Stimulated activated CD4-positive, alpha-beta T cell treated with anti-CD3 and anti-CD28 coated beads, Interleukin-4, amount 100 ng/mL, for 1 hour (primary cell): ENCODE results near the gene RUNX1.

ENCODE experiments used
- DNase-seq: peaks from one replicate; pipeline ENCODE4 v3.0.0-alpha.2; 2020

Gene RUNX1

DNA sequence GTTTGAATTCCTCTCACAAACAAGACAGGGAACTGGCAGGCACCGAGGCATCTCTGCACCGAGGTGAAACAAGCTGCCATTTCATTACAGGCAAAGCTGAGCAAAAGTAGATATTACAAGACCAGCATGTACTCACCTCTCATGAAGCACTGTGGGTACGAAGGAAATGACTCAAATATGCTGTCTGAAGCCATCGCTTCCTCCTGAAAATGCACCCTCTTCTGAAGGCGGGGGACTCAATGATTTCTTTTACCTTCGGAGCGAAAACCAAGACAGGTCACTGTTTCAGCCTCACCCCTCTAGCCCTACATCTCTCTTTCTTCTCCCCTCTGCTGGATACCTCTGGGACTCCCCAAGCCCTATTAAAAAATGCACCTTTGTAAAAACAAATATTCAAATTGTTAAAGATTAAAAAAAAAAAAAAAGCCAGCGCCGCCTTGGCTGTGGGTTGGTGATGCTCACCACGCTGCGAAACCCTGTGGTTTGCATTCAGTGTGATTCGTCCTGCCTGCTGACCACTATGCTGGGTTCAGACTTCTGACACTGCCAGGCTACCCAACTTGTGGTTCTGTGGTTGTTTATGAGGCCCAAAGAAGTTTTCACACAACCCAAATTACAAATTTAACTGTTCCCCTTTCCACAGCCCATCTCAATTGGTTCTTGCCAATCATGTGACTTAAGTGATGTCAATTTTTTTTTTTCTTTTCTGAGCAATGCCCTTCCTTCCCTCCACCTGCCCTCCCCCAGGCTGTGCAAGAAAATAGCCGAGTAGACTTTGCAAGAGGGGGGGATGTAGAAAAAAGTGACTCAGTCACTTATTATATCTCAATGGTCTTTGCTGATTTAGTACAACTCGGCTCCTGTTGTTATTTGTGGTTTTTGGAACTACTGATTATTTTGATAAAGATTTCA, at the start of gene RUNX1:
Gene RUNX1 (minus strand): TSS at position 597 of the 912 bp plus-strand sequence.
- peak; percentile 59 for DNase-seq

DNA sequence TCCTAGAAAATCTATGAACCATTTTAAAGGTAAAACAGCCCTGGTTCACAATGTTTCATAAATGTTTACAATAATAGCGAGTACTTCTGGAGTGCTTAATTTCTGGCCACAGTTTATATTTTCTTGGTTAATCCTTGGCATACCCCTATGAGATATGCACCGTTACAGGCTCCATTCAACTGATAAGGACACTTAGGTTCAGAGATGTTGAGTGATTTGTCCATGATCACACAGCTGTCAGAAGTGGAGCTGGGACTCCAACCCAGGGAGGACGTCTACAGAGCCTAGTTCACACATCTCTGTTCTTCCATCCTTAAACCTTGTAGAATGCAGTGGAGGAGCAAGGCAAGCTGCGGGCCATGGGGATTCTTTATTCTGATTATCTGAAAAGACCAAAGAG, 48.4 kb upstream of the RUNX1 start:
- no peak for DNase-seq

DNA sequence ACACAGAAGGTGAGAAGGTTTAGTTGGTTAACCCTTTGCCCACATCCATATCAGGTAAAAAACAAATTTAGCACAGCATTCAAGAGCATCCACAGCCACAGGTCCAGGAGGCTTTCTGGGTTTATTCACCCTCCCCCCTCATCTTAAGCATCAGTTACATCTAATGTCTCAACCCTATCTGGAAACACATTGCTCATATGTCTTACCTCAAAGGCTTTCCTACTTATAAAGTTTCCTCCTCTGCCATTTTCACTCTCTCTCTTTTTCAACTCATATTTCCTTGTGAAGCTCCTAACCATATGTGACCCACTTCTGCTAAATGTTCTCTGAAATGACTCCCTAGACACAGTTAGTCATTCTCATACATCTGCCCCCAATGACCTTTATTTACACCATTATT, 47.9 kb upstream of the RUNX1 start:
- DNase-seq: no peak

DNA sequence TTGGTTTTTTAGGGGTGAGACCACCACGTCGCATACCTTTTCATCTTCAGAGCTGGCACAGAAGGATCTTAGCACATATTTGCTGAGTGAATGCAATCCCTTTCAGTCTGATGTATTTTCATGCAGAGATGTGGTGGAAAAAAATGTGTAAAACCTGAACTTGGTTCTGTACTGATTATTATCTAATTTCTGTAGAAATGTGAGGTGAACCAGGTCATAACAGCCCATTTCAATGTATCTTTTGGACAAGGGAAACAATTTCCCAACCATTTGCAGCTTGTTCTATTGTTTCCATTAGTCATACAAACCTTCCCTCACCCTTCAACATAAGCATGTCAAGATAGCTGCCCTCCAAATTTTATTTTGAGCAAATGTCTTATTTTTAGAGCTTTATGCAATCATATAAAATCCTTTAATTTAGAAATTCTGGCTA, 46.8 kb upstream of the RUNX1 start:
- DNase-seq: no peak

DNA sequence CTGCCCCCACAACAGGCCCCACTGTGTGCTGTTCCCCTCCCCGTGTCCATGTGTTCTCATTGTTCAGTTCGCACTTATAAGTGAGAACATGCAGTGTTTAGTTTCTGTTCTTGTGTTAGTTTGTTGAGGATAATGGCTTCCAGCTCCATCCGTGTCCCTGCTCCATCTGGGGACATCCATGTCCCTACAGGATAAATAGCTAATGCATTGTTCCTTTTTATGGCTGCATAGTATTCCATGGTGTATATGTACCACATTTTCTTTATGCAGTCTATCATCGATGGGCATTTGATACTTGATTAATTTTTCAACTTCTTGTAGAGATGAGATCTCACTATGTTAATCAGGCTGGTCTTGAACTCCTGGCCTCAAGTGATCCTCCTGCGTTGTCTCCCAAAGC, 44.4 kb upstream of the RUNX1 start:
- DNase-seq: no peak

DNA sequence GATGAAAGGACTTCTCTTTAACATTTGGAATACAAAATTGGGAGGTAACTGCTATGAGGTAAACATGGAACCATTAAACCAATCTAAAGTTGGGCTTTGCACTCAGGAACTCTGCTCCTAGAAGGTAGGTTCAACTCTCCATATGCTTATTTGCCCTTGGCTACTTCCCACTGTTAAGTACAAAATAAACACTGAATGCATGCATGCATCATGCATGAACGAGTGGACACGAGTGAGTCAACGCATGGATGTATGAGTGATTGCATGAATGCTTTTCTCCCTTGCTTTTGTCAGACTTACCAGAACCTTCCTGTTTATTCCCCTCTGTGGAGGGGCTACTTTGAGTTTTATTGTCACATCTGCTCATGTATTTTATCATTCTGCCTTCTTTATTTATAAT, 42.4 kb upstream of the RUNX1 start:
- no peak for DNase-seq

DNA sequence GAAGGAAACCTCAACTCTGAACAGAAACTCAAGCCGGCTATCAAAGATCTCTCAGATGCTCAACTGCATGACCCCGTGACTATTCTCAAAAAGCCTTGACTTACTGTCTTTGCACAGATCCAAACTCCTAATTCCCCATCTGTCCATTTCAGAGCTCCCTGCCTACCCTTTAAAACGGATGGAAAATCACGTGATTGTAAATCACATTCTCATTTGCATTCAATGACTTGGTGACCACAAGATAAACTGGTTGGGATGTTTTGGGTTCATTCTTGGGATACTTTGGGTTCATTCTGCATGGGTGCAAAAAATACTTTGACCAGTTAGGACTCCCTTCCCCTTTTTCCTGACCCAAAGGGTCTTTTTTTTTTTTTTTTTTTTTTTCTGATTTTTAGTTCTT, 41.3 kb upstream of the RUNX1 start:
- DNase-seq: no peak

DNA sequence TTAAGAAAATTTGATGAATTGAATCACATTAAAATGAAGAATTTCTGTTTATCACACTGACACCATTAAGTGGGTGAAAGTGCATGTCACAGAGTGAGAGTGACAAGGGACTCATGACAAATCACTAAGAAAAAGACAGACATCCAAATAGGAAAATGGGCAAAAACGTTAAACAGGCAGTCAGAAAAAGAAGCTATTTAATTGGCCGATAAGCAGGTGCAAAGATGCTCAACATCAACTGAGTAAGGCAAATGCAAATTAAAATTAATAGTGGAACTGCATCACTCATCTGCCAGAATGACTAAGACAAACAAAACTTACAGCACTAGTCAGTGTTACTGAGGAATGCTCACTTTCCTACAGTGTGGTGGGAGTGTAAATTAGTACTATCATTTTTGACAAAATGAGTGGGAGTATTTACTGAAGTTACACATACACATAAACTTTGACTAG, 39.2 kb upstream of the RUNX1 start:
- DNase-seq: no peak

DNA sequence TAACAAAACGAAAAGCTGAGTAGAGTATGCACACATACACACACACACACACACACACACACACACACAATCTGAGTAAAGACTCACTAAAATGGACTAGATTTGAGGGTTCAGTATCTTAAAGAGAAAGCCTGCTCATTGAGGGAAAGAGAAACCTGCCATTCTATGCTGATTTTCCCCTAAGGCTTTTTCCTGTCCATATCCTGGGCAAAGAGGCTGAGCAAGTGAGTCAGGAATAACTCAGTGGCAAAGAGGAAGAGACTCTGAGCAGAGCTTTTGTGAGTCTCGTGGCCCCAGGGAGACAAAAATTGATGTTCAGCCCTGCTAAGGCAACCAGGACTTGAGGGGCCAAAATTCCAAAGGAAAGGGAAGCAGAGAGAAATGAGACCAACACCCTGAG, 37.3 kb upstream of the RUNX1 start:
- DNase-seq: no peak

DNA sequence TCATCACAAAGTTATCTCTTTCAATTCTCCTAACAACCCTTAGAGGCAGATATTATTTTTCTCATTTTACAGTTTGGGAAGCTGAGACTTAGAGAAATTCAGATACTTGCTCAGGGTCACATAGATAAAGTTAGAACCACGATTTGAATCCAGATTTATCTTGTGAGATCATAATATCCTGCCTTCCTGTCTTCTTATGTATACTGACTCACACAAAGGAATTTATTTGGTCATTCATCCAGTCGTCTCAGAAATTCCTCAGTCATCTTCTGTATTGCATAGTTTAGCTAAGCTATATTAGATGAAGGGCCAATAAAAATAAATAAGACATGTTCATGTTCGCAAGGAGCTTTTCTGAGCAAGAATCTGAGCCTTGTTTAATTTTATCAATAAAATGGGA, 35.8 kb upstream of the RUNX1 start:
- no peak for DNase-seq

DNA sequence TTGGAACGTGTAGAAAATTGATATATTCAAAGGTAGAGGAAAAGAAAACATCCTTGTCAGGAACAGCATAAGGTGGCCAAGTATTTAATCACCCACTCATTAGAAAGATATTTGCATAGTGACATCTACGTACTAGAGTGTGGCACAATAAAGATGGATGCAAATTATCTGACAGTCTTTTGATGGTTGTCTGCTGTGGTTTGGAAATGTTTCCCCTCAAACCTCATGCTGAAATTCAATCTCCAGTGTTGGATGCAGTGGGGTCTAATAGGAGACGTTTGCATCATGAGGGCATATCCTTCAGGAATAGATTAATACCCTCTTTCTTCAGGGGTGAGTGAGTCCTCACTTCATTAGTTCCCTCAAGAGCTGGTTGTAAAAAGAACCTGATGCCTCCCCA, 34.1 kb upstream of the RUNX1 start:
- DNase-seq: no peak

DNA sequence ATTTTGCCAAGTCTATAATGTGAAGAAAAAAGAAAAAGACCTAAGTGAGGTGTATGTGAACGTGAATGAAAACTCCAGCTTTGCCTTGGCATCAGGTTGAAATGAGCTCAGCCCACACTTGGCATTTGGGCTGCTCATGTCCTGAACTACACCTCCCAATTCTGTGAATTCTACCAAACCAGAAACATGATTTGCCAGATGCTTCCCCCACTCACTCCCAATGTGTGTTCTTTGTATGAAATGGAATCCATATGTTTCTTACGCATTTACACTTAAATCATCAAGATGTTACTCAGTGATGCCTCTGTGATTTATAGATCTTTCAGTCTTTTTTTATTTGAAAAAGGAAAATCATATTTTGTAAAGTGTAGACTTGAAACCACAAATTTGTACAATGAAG, 32.8 kb upstream of the RUNX1 start:
- no peak for DNase-seq

DNA sequence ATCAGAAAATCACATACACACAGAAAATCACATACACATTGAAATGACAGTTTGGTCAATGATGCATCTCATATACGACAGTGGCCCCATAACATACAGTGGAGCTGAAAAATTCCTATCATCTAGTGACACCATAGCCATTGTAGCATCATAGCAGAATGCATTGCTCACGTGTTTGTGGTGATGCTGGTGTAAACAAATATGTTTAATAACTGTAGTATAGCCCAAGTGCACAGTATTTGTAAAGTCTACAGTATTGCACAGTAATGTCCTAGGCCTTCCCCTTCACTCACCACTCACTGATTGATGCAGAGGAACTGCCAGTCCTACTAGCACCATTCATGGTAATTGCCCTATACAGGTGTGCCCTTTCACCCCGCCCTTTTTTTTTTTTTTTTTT, 30.1 kb upstream of the RUNX1 start:
- no peak for DNase-seq

DNA sequence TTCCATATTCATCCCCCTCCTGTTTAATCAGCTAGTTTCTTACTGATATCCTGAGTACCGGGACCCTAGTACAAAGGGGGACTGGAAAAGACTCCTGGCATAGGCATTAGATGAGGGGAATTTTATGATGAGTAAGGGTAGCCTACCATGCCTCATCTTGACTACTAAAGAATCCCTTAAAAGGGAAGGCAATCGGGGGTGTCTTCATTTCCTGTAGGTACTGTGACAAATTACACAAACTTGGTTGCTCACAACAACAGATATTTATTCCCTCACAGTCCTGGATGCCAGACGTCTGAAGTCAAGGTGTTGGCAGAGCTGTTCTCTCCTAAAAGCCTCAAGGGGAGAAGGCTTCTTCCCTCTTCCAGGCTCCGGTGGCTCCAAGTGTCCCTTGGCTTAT, 28.9 kb upstream of the RUNX1 start:
- no peak for DNase-seq

DNA sequence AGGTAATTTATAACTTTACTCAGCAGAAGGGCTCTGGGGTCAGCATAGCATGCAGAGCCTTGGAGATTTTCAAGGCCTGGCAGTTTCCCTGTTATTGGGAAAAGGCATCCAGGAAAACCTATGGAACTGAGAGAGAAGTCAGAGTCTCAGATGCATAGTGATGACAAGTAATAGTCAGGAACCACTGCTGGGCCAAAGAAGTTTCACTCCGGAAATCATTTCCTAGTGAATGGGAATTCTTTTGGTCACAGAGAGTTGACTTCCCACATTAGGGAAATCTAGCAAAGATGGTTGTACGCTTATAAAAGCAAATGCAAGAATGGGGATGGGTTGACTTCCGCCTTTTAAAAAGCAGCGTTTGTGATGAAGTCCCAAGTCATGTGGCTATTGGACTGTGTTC, 28.4 kb upstream of the RUNX1 start:
- DNase-seq: no peak

DNA sequence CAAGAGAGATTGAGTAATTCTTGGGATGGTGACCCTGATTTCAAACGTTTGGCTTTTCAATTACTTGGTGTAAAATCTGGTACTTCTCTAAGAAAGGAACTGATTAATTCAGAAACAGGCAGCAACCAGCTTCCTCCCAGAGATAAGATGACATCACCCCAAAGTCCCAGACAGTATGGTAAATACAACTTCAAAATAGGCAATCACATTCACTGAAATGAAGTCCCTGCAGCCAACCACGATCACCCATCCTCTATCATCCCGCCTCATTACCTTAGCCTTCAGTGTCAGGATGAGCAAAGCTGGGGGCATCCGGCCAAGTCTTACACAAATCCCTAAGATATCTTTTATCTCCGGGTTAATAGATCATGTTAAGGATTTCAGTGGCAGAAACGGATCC, 26.4 kb upstream of the RUNX1 start:
- DNase-seq: no peak

DNA sequence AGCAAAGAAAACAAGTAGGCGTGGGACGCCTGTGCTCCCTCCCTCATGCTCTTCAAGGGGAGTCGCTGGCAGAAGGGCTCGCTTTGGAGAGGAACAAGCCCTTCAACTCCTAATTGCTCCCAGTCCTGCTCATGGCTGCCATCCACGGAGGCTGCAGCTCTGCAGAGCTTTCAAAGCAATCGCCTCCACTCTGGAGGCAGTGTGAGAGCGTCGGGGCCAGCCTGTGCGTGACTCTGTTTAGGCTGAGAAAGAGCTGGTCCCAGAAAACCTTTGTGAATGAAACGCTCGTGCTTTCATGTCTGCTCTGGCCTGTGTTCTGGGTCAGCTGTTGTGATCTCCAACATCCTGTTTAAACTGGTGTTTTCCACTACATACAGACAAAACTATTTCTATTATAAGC, 23.9 kb upstream of the RUNX1 start:
- no peak for DNase-seq

DNA sequence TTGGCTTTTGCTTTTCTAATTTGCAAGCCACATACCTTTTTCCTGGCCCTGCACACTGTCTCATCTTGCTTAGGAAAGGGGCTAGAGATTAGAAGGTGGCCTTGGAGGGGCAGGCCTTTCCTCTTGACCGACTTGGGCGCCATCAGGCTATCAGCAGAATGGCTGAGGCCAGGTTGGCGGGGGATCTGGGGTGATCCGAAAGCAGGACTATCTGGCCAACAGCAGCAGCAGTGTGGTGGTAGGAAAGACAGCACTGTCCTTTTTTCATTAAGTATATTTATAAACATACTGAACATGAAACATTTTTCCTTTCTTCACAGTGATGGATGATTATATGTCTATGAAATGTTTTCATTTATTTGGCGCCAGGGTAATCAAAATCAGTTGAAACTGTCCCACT, 23.5 kb upstream of the RUNX1 start:
- DNase-seq: no peak

DNA sequence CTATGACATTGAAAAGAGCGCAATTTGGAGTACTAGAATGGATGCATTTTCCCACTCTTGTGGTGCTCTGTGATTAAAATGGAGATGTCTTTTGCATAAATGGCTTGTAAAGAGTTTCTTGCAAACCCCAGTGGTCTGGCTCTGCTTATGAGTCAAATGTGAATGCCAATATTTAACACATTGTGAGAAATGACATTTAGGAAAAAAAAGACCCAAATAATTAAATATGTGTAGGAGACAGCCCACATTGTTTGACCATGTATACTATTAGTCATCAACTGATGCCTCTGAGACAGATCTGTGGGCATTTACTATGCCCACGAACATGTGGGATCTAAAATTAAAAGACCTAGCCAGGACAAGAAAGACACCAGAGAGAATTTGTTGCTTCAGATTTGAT, 22.2 kb upstream of the RUNX1 start:
- no peak for DNase-seq

DNA sequence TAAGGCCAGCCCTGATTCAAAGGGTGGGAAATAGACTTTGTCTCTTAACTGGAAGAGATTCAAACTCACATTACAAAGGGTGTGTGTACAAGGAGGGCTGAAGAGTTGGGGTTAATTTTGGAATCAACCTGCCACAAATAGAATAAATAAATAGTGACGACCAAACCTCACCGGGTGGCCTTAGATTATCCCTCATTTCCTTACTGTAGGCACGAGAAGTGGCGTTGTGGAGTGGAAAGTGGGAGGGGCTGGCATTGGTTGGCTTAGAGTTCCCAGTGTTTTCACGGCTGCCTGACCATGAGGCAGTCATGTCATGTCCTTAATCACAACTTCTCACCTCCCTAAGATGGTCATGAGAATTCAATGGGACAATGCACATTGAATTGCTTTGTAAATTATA, 21.3 kb upstream of the RUNX1 start:
- no peak for DNase-seq

DNA sequence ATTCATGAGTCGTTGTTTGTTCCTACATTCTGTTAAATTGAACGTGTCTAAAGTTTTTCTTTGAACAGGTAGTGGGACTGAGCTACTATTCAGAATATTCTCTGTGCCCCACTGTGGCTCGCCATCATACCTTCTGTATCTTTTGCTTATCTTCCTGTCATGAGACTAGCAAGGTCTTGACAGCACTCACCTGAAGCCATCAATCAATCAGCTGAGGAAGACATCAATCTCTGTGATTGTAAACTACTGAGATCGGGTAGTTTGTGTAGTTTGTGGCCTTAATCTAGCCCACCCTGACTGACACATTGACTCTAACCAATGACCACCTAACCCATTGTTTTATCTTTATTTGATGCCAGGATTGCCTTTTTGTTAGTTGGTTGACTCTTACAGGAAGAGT, 17.7 kb upstream of the RUNX1 start:
- DNase-seq: no peak

DNA sequence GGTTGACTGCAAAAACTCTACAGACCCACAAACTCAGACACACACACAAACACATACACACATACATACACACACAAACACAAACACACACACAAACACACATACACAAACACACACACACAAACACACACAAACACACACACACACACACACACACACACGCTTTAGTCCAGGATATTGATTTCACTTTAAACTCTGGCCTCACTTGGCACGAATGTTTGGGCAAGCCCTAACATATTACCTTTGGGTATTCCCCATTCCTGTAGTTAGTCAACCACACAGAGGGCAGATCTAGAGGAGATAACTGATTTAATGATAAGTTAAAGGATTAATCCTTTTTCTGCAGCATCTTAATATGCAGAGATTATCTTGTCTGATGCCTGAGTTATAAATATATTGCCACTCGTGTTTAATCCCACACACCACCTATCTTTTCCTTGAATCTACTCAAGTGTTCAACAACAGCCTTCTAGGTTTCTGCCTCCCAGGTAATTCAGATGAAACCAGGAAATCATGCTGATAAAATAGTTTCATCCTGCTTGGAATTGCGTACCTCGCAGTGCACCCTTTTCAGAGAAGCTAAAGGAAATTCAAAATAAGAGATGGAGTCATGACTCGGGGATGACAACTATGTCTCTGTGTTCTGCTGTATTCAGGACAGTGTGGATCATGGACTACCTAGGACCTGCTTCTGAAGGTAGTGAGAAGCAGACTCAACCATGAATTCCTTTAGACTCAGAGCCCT, 14.5 kb upstream of the RUNX1 start:
- no peak for DNase-seq

DNA sequence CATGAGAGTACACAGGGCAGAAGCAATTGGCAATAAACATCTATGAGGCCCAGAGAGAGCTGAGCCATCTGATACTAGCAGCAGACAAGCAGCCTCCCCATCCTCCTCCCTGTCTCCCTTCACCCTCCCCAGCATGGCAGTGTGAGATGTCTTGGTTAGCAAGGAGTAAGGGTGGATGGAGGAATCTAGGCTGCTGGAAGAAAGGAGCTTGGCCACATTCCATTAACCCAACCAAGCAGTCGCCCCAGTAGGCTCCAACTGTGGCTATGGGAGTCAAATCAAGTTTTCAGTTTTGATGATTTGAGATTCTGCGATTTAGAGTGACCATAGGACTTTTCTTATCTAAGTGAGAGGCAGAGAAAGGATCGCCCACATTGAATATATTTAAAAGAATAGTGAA, 12.9 kb upstream of the RUNX1 start:
- DNase-seq: no peak

DNA sequence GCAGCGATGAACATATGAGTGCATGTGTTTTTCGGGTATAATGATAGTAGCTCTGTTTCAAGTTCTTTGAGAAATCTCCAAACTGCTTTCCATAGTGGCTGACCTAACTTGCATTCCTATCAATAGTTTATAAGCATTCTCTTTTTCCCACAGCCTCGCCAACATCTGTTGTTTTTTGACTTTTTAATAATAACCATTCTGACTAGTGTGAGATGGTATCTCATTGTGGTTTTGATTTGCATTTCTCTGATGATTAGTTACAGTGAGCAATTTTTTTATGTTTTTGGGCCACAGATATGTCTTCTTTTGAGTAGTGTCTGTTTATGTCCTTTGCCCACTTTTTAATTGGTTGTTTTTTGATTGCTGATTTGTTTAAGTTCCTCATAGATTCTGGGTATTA, 10.6 kb upstream of the RUNX1 start:
- no peak for DNase-seq
